ENCODE data around the gene UNC5B.

The UNC5B gene

GRCh38 chr10:71229726-71230655 lies 17.6 kb downstream of the UNC5B start:
- DNase-seq (ENCODE audit: extremely low read depth, low read depth): no peak
- H3K4me3 ChIP-seq (replicated peaks; ENCODE audit: low read depth, low read length): no peak overlapping the region
- TF ChIP-seq CTCF (IDR thresholded peaks at IDR 0.05; ENCODE audit: low read depth, low read length, missing control alignments): no peak

DNA sequence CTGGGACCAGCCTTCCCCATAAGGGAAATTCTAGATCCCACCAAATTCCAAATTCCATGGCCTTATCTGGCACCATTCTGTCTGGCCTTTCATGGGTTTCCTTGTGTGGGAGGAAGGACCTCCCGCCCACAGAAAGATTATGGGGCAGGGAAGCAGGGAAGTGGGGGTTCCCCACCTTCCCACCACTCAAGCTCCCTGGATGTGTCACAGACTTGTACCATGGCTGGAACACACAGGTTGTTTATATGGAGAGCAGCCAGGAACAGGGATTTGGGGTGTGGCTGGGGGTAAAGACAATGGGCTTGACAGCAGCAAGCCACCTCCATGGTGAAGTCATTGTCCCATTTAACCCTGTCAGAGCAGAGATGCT lies 18.3 kb downstream of the UNC5B start:
- no peak overlapping the region for H3K4me3 ChIP-seq (replicated peaks; ENCODE audit: low read depth, low read length)
- DNase-seq (ENCODE audit: extremely low read depth, low read depth): no peak
- TF ChIP-seq CTCF (IDR thresholded peaks at IDR 0.05; ENCODE audit: low read depth, low read length, missing control alignments): no peak

- DNase-seq (ENCODE audit: extremely low read depth, low read depth): no peak
- no peak for TF ChIP-seq CTCF (IDR thresholded peaks at IDR 0.05; ENCODE audit: low read depth, low read length, missing control alignments)
- no peak overlapping the region for H3K4me3 ChIP-seq (replicated peaks; ENCODE audit: low read depth, low read length)
These were observed 18.8 kb downstream of the UNC5B start for GRCh38 chr10:71231206-71231605.

GRCh38 chr10:71232089-71232998 lies 20.0 kb downstream of the UNC5B start:
- no peak for DNase-seq (ENCODE audit: extremely low read depth, low read depth)

GRCh38 chr10:71233482-71233892 lies 21.1 kb downstream of the UNC5B start:
- no peak for TF ChIP-seq CTCF (IDR thresholded peaks at IDR 0.05; ENCODE audit: low read depth, low read length, missing control alignments)
- DNase-seq (ENCODE audit: extremely low read depth, low read depth): no peak
- H3K4me3 ChIP-seq (replicated peaks; ENCODE audit: low read depth, low read length): no peak overlapping the region

More at GRCh38 chr10:71232089-71232998, 20.0 kb downstream of the UNC5B start:
- no peak for TF ChIP-seq CTCF (IDR thresholded peaks at IDR 0.05; ENCODE audit: low read depth, low read length, missing control alignments)
- H3K4me3 ChIP-seq (replicated peaks; ENCODE audit: low read depth, low read length): no peak overlapping the region

- TF ChIP-seq CTCF (IDR thresholded peaks at IDR 0.05; ENCODE audit: low read depth, low read length, missing control alignments): no peak
- no peak overlapping the region for H3K4me3 ChIP-seq (replicated peaks; ENCODE audit: low read depth, low read length)
- no peak for DNase-seq (ENCODE audit: extremely low read depth, low read depth)
These were observed 21.9 kb downstream of the UNC5B start for GRCh38 chr10:71234004-71234894.

All from HFF-Myc (cell line).